Islet precursor cell (in vitro differentiated cells): Measurements from ENCODE around the gene LHX4.
A peak's percentile ranks its signal among the peaks of the same experiment; 100 is the strongest.

Source experiments
- DNase-seq: peaks from one replicate; pipeline ENCODE4 v3.0.0-alpha.2; 2018

Gene LHX4

GRCh38 chr1:180228648-180229482, 1.2 kb upstream of the LHX4 start:
- no peak for DNase-seq

GRCh38 chr1:180230416-180230790, 339 bp downstream of the LHX4 start:
- DNase-seq = no peak

- peak; percentile 87 for DNase-seq
Measured at GRCh38 chr1:180230791-180231505, 884 bp downstream of the LHX4 start.

GRCh38 chr1:180231506-180231921, 1.4 kb downstream of the LHX4 start:
- peak; percentile 64 for DNase-seq

GRCh38 chr1:180231936-180232335, 1.9 kb downstream of the LHX4 start:
- no peak for DNase-seq

- peak; percentile 49 for DNase-seq
Measured at GRCh38 chr1:180232521-180233043, 2.5 kb downstream of the LHX4 start.

- peak; percentile 48 for DNase-seq
Measured at GRCh38 chr1:180233191-180234011, 3.3 kb downstream of the LHX4 start.

- DNase-seq = peak; percentile 77
Measured at GRCh38 chr1:180234369-180235076, 4.5 kb downstream of the LHX4 start.

GRCh38 chr1:180235077-180235501, 5.0 kb downstream of the LHX4 start:
- peak; percentile 54 for DNase-seq

- DNase-seq = no peak
Measured at GRCh38 chr1:180235502-180236239, 5.6 kb downstream of the LHX4 start.

- no peak for DNase-seq
Measured at GRCh38 chr1:180236698-180237509, 6.8 kb downstream of the LHX4 start.

- DNase-seq = no peak
Measured at GRCh38 chr1:180237869-180238476, 7.9 kb downstream of the LHX4 start.

GRCh38 chr1:180238675-180239074, 8.6 kb downstream of the LHX4 start:
- DNase-seq = no peak

GRCh38 chr1:180239145-180240096, 9.4 kb downstream of the LHX4 start:
- DNase-seq = no peak

GRCh38 chr1:180241716-180242544, 11.9 kb downstream of the LHX4 start:
- DNase-seq = no peak

GRCh38 chr1:180243517-180244221, 13.6 kb downstream of the LHX4 start:
- no peak for DNase-seq

- no peak for DNase-seq
Measured at GRCh38 chr1:180244840-180245239, 14.8 kb downstream of the LHX4 start.
